IPS-NIHi7 (cell line): ENCODE measurements around the gene IL4I1.

Source experiments
- DNase-seq: peaks from one replicate; pipeline ENCODE4 v3.0.0; 2012; ENCODE audit warnings: mixed read lengths; ENCODE audit errors: extremely low spot score

IL4I1 gene

DNA sequence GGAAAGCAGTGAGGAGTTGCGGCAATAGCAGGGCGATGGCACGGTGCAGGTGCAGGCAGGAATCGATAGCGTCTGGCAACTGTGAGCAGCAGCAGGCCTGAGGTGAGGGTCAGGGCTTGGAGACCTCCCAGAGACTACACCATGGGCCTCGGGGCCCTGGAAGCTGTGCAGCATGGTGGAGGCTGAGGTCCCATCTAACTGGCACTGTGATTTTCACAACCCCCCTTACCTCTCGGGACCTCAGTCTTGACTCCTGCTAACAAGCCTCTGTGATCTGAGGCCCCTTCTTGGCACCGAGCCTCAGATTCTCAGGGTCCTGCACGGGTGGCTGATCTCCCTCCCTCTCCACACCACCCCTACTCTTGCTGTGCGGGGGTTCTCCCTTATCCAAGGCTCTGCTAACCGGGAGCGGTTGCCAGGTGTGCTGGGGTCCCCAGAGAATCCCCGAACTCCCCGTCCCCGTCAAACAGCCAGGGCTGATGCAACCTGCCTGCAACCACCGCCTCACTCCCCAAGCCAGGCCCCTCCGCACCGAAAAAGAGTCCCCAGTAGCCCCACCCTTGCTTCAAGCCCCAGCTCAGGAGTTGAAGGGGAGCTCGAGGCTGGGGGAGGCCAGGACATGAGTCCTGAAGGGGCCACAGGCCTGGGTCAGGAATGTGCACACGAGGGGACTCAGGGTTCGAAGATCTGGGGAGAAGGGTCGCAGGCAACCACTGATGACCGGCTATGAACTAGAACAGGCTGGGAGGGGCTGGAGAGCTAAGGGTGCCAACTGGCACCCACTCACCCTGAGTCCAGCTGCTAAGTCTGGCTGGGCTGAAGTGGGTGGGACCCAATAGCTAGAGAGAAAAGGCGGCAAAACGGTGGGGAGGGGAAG lies 27.6 kb upstream of the IL4I1 start:
- DNase-seq: peak; percentile 6

DNA sequence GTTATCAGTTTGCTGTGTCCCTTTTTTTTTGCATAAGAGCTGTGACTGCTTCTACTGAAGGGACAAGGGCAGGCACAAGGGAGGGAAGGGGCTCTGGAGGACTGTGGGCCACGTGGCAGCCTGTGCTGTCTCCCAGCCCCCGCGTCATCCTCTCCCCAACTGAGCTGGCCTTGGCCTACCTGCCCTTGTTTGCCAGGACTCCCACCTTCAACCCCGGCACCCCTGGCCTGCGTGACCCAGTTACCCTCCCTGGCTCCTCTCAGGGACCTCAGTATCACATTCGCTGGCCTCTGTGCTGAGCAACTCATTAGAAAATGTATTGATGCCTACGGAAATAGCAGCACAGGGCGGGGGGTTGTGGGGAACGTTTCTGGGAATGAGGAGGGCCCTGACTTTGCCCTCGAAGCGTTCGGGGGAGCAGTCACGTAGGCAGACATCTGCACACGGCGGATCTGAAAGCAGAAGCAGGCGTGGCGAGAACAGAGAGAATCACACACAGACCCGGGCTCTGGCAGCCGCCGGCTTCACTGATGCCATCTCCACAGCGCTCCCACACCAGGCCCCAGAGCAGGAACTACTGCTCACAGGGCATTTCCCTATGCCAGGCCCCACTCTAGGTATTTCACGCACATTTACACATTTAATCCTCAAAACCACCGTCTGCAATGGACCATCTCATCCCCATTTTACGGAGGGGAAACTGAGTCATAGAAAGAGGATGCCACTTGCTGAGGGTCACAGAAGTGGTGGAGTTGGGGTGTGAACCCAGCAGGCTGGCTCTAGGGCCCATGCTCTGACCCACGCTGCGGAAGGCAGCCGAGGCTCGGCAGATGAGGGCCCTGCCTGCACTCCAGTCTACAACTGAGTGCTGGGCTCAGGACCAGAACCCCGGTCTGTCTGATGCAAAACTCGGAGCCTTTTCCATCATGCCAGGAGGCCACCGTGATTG lies 26.6 kb upstream of the IL4I1 start:
- peak; percentile 4 for DNase-seq

DNA sequence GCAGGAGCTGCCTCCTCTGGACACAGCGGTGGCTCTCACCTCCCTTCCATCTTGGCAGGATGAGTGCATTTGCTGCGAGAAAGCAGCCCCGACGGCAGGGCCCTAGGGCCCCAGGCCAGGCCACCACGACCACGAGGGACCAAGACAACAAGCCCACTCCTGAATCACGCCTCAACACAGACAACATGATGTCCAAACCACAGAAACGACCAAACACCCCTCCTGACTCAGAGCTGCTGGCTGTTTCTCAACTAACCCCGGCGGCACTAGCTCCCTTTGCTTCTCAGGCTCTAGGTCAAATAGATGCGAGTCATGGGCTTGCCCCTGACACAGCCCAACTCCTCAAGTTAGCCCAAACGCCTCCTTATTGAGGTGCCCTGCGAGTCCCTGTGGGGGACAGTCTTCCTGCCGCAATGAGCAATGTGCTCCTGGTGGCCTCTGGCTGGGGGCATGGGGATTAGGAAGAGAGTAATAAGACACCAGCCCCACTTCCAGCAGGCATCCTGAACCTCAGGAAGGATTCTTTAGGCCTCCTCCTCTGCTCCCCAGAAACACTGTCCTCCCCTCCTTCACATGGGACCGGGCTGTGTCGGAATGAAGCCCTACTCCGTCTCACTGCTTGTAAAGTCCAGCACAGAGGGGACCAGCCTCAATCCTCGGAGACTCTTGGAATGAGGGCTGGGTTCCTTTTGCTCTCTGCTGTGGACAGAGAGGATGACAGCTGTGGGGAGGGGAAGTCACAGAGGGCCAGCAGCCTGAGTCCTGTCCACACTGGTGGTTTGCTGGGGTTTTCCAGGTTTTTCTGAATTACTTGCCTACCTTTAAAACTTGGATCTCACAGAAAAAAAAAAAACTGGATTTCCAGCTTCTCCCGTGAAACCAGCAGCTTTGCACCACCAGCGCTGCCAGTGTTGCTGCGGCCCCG lies 25.4 kb upstream of the IL4I1 start:
- DNase-seq: peak; percentile 4

DNA sequence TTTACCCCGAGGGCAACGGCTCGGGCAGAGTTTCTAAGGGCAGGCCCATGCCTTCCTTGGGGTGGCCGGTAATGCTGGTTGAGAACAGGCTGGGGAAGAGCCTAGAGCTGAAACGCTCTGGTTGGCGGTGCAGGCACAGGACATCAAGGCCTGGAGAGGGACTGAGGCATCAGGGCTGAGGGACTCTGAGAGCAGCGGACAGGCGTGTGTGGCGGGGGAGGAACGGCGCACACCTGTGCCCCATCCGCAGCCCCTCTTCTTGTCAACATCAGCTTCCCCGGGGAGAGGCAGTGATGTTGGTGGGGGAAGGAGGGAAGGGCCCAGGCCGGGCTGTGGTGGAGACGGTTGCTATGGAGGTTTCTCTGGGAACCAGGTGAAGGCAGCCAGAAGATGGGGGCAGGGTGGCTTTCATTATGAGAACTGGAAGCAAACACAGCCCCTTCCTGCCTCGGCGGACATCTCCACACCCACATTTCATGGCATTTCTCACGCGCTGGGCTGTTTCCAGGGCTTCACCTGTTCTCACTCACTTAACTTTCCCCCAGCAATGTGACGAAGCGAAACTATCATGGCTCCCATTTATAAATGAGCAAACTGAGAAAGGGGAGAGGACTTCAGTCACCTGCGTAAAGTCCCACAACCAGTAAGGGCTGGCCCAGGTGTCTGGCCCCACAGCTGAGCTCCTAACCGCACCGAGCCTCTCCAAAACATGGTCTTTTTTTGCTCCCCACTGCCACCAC lies 24.1 kb upstream of the IL4I1 start:
- no peak for DNase-seq

DNA sequence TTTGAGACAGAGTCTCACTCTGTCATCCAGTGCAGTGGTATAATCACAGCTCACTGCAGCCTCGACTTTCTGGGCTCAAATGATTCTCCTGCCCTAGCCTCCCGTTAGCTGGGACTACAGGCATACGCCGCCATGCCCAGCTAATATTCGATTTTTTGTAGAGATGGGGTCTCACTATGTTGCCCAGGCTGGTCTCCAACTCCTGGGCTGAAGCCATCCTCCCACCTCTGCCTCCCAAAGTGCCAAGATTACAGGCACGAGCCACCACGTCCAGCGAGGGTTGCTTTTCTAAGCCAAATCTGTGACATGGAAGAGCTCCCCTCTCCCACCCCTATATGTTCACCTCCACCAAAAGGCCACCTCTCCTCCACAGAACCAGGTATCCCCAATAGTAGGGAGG lies 21.4 kb upstream of the IL4I1 start:
- DNase-seq: no peak

DNA sequence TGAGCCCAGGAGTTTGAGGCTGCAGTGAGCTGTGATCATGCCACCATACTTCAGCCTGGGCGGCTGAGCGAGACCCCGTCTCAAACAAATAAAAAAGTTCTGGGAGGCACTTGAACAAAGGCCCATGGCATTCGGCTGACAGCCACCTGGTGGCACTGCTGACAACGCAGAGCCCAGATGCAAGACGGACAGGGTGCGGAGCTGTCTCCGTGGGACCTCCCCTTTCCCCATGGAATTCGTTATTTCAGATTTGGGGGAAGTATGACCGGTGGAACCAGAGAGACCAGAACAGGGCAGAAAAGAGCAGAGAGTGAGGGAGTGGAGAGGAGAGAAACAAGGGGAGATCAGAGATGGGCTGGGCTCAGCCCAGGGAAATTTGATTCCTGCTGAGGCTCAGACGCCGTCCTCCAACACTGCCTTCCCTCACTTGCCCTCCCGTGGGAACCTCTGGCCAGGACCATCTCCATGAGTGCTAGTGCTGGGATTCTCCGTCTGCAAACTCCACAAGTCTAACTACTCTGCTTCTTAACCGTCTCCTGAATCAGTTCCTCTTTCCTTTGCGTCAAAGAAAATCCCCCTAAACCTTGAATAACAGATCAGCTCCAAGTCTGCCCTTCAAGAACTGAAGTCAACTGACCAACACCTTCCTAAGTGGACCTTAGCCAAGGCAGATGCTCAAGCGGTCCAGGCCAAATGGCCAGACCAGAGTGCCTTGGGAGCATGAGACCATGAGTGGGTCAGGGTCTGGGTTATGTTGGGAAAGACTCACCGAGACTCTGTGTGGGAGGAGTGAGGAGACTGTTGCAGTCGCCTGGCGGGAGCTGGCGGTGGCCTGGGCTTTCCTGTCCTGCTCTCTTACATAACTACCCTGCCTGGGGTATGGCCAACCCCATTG lies 20.4 kb upstream of the IL4I1 start:
- DNase-seq: peak; percentile 58

DNA sequence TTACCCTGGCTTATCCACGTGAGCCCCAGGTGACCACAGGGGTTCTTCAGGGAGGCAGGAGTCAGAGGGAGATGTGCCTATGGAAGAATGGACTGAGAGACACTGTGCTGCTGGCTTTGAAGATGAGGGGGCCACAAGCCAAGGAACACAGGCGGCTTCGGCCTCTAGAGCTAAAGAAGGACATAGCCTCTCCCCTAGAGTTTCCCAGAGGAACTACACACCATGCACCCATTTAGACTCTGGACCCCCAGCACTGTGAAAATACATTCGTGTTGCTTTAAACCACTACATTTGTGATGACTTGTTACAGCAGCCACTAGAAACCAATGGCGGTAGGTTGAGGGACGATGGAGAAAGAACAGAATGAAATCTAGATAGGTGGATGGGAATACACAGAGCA lies 18.6 kb upstream of the IL4I1 start:
- no peak for DNase-seq

DNA sequence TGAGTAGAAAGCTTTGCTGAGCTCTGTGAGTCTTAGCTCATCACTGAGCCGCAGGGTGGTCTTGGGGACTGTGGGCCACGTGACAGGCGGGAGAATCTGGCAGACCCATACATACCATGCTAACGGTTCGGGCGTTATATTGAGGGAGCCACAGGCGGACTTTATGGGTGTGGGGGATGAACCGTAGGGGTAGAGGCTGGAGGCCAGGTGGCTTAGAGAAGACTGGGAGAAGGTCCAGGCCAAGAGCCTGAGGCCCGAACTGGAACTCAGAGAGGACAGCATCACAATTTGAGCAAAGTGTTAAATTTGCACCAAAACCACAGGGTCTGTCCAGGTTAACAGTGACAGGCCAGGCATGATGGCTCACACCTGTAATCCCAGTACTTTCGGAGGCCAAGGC lies 17.0 kb upstream of the IL4I1 start:
- DNase-seq: no peak

DNA sequence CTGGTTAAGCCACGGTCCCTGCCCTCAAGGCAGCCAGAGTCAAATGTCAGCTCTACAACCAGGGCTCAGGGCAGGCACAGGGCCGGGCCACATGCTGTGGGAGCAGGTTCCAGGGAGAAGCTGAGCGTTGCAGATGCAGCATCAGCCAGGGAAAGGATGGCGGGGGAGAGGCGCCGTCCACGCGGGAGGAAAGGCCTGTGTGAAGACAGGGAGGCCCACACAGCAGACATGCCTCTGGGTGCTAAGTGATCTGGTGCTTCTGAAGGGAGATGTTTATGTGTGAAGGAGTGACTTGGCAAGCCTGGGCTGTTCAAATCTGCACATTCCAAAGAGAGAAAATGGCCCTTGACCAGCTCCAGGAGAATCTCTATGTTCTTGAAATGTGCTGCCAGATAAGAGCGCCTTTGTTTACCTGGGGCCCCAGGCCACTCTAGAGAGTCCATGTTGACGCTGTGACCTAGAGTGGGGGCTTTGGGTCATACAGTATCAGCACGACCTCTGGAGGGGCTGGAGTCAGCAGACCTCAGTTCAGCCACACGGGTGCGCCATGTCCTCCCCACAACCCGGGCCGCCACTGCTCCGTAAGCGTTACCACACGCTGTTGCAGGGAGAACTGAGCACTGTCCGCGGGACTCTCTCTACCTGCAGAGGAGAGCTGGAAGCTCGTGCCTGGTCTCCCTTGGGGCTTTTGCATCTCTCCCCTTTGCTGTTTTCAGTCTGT lies 16.4 kb upstream of the IL4I1 start:
- peak; percentile 56 for DNase-seq

DNA sequence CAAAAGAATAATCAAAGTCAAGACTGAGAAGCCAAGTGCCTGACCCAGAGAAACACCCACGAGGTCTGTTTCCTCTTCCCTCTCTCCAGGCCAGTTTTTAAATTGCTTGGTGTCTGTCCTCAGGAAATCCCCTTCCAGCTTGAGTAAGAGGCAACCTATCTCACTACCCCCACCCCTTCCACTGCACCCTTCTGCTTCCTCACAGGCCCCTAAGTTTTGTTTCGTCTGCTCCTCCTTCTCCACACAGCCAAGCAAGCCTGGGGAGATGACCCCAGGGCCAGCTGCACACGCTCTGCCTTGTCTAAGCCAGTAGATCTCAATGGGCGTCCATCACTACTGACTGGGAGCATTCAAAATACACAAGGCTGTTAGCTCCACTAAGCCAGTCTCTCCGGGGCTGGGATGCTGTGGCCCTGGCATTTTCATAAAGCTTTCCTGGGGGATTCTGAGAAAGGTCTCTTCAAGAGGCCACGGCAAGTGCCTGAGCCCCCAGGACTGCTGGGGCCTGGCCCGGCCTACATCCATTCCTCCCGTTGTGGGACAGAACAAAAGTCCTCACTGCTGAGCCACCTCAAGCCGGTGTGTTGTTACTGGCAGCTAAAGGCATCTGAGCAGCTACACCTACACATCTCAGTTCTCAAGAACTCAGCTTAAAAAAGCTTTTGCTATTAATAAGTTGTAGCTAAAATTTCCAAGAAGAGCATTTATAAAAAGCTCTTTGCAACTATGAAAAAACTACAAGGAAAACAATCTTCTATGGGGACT lies 14.9 kb upstream of the IL4I1 start:
- DNase-seq: no peak

DNA sequence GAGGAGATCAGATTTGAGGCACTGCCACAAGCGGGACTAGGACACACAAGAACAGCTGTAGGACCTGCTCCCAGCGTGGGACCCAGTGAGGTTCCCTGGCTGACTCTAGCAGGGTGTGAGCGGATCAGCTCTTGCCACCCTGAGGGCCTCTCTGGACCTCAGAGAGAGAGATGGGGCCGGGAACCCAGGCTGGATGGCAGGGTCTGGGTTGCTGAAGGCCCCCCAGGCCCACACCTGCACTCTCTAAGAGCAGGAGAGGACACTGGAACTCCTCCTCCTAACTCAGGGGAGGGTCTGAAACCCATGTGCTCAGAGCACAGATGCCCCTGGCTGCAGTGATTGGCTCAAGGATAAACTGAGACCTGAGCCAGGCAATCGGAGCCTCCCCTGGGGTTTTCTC lies 13.5 kb upstream of the IL4I1 start:
- no peak for DNase-seq

DNA sequence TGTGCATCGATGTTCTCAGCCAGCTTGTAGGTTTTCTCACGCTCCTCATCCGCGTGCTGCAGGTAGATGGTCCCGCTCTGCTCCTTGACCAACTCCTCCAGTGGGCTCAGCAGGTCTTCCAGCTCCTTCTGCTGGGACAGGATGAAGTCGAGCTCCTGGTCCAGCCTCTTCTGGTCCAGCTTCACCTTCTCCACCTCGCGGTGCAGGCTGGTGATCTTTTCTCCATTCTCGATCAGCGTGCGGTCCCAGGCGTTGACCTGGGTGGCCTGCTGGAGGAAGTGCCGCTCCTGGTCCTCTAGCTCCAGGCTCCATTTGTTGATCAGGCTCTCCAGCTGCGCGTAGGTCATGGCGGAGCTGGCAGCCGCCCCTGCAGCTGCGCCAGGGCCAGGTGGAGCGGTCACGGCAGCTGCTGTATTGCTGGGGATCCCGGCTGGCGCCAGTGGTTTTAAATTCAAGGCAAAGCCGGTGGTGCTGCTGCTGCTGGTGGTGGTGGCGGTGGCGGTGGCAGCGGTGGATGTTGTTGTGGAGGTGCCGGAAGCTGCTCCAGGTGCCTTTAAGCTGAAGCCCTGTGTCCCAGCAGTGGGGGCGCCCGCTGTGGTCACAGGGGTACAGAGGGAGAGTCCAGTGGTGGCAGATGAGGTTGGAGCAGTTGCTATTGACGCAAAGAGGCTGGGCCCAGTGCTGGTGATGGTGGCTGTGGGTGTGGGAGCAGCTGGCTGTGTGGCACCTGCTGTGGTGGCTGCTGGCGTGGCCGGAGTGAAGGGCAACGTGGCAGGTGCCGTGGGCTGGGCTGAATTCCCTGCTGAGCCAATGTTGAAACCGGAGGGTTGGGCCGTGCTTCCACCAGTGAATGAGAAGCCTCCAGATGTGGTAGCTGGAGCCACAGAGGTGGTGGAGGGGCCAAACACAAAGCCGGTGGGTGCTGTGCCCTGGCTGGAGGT lies 12.1 kb upstream of the IL4I1 start:
- DNase-seq: no peak

DNA sequence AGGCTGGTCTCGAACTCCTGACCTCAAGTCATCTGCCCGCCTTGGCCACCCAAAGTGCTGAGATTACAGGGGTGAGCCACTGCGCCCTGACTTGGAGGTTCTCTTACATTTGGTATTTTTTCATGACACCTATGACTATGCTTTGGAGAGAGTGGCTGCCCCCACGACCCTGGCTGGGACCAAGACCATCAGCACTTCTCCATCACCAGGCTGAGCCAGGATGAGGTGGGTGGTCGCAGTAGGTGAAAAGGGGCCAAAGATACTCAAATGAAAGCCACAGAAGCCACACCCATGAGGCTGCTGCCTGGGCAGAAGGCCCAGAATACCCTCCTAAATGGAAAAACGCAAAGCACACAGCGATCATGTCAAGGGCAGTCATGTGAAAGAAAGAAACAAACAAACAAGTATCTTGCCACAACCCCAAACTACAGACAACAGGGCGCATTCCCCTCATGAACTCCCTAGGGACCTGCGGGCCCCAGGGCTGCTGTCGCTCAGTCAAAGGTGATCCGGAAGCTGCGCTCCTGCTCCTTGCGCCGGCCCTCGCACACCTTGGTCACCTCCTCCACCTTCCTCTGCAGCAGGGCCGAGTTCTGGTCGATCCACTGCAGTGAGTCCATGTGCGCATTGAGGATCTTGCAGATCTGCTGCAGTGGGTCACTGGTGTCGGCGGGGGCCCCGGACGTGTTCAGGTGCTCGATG lies 11.2 kb upstream of the IL4I1 start:
- no peak for DNase-seq

DNA sequence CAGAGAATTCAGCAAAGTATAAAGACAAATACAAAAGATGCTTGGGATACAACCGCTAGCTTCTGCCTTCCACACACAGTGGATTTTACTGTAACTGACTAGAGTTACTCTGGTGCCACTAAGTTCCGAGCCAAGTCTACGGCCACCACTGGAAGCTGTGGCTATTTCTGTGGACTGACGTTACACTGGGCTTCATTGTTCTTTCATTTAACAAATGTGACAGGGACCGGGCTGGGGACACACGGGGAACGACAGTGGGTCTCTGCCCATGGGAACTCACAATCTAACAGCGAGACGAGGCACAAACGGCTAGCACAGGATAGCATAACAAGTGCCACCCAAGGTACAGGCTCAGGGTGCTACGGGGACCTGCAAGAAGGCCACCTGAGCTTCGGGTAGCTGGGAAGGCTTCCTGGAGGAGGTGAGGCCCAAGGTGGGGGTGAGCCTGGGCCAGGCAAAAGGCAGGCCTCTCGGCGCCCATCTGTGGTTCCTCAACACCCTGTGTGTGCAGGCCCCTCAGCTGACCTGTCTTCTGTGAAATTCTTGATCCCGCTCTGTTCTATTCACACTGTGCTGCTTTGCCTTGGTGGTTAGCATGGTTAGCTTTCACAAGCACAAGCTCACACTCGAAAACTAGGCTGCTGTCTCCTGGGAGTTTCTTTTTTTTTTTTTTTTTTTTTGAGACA lies 10.3 kb upstream of the IL4I1 start:
- no peak for DNase-seq

DNA sequence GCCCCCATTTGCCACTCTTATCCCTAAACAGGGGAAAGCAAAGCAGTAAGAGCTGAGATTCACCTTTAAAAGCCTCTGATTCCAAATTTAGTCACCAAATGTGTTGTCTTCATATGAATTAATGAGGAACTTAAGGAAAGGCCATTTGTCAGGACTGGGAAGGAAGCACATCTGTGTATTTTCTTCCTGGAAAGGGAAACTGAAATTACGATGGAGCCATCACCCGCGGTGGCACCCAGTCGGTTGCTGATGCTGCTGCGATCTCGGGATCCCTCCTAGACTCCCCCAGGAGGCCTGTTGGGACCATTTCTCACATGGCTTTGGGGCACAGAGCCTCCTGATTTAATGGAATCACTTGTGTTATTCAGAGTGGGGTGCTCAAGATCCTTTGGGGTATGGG lies 7.4 kb upstream of the IL4I1 start:
- no peak for DNase-seq
